ENCODE measurements around the gene DSCAML1.
"Not testable (repeated sequence)": the region's sequence is repeated elsewhere in the genome, so short reads cannot be mapped to it uniquely, and the experiment has no call there.

Gene DSCAML1

GRCh38 chr11:117473481-117474091 is 323.4 kb downstream of the DSCAML1 start:
- DNase-seq (ENCODE audit: low read depth, low spot score), result no peak

GRCh38 chr11:117471776-117472175 is 325.2 kb downstream of the DSCAML1 start:
- no peak for DNase-seq (ENCODE audit: low read depth, low spot score)

DNA sequence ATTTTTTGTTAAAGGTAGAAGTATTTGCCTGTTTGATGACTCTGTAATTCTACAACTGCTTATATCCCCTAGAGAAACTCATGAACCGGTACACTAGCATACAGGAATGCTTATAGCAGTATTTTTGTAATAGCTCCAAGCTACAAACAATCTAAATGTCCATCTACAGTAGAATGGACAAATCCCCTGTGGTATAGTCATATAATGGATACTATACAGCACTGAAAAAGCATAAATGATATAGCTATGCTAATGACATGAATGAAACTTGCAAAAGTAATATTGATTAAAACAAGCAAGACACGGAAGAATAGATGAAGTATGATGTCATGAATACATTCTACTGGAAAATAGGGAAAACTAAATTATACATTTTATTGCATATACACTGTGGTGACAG is 326.4 kb downstream of the DSCAML1 start:
- no peak for DNase-seq (ENCODE audit: low read depth, low spot score)

DNA sequence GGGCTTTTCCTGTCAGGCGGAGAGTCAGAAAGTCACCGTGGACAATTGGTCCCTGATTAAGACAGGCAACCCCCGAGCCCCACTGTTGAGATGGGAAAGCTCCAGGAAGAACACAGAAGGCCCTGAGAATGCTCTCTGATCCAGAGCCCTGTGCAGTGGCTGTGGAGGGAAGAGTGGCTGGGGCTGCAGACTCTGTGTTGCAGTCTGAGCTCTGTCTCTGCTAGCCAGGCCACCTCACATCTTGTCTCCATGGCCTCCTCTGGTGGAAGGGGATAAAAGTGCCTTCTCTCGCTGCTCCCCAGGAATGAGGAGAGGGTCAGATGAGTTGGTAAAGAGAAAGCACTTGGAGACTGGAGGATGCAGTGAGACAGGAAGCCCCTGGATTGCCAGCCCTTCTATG is 328.1 kb downstream of the DSCAML1 start:
- DNase-seq (ENCODE audit: low read depth, low spot score), result peak; percentile 33

- DNase-seq (ENCODE audit: low read depth, low spot score), result no peak
Measured at GRCh38 chr11:117467770-117468169, 329.2 kb downstream of the DSCAML1 start.

GRCh38 chr11:117466966-117467365 is 330.1 kb downstream of the DSCAML1 start:
- no peak for DNase-seq (ENCODE audit: low read depth, low spot score)

- DNase-seq (ENCODE audit: low read depth, low spot score), result no peak
Measured at GRCh38 chr11:117465236-117465997, 331.6 kb downstream of the DSCAML1 start.

DNA sequence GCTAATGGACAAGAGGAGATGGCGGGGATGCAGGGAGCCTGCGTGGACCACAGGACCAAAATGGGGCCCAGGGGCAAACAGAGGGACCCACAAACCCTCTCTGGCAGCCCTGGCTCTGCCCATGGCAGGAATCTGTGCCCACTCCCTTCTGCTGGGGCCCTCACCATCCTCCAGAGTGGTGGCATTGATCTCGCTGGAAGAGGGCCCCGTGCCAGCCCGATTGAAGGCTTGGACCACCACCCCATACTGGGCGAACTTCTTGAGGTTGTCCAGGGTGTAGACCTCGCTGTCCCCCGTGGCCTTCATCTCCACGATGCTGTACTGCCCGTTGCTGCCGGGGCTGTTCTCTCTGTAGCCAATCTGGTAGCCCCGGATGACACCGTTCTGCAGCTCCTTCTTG is 332.2 kb downstream of the DSCAML1 start:
- DNase-seq (ENCODE audit: low read depth, low spot score), result no peak

DNA sequence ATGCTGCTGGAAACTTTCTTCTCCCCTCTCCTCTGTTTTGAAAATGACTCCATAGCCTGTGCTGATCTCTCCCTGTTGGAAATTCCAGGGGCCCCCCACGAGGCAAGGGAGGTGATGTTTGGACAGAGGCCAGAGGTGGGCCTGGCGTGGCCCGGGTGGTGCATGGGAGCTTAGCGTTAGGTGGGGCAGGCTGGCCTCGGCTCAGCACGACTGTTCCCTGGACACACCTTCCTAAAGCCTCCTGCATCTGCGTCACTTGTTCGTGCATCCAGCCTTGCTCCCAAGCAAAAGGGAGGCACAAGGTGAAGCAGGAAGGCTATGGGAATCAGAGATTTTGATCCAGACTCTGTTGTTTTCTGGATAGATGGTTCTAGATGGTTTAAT is 334.2 kb downstream of the DSCAML1 start:
- DNase-seq (ENCODE audit: low read depth, low spot score), result no peak

DNA sequence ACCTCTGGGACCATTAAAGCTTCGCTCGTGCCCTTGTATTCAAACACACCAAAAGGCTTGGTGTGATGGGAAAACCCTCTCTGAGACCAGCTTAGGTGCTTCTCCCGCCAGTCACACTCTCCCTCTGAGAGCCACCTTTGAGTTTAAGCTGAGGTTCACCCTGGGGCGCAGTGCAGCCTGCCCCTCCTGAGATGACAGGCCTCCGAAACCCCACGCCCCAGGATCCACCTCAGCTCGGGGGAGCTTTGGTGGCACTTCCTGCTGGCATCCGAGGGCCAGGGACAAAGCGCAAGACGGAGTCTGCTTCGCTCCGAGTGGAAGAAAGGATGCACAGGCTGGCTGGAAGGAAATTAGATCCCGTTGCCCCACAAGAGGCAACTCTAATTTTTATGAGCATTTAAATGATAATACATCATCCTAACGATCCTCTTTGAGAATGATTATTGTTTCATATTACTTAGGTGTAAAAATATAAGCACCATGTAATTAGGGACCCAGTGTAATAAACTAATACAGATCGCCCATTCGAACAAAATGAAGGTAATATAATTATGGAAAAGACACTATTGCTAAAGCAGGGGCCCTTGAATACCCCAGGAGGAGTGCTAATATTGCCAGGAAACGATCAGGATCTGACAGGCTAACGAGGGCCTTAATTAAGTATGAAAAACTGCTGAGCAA is 334.7 kb downstream of the DSCAML1 start:
- DNase-seq (ENCODE audit: low read depth, low spot score), result no peak

- DNase-seq (ENCODE audit: low read depth, low spot score), result no peak
Measured at GRCh38 chr11:117461396-117462182, 335.4 kb downstream of the DSCAML1 start.

DNA sequence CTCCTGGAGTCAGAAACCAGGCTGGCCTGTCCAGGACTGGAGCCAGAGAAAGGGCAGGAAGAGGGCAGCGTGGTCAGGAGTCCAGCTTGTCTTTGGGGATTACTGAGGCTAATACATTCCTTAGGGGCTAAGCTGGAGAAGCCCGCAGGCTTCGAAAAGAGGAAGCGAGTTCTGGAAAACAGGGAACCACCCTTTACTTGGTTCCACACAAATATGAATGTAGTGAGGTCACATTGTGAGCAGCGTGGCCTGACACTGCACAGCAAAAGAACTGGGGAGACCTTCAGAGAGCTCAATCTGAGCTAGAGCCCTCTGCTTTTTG is 337.1 kb downstream of the DSCAML1 start:
- no peak for DNase-seq (ENCODE audit: low read depth, low spot score)

GRCh38 chr11:117459123-117459978 is 337.7 kb downstream of the DSCAML1 start:
- no peak for DNase-seq (ENCODE audit: low read depth, low spot score)

DNA sequence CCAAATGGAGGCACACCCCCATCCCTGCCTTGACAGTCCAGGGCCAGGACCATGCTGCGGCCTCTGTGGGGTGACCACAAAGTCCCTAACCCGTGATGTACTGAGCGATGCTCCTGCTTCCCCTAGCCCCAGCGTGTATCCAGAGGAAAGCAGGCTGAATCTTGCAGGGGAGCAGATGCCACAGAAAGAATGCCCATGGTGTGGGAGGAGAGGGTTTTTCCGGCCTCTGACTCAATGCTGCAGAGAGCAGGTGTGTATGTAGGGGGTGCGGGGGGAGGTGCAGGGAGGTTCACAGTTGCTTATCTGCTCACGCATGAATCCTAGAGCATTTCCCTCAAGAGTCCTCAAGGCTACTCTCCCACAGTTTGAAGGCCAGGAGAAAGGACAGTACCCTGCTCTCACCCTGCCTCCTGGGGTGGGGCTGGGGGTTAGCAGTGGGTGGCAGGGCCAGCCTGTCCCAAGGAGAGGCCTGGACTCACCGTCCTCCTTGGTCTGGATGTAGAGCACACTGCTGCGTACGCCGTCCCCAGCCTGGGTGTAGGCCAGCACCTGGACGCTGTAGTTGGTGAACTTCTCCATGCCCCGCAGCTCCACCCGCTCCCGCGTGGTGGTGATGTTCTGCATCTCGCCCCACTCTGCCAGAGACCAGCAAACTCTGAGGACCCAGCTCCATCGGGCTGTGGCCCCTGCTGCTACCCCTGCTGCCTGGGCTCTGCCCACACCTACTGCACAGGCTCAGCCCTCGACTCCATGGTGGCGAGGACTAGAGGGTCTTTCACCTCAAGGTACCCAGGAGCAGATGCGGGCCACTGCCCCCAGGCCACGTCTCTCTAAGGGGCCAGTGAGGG is 338.5 kb downstream of the DSCAML1 start:
- no peak for DNase-seq (ENCODE audit: low read depth, low spot score)

GRCh38 chr11:117457835-117458234 is 339.2 kb downstream of the DSCAML1 start:
- no peak for DNase-seq (ENCODE audit: low read depth, low spot score)

GRCh38 chr11:117457031-117457785 is 339.8 kb downstream of the DSCAML1 start:
- no peak for DNase-seq (ENCODE audit: low read depth, low spot score)

- not testable (repeated sequence) for DNase-seq (ENCODE audit: low read depth, low spot score)
Measured at GRCh38 chr11:117456721-117457029, 340.3 kb downstream of the DSCAML1 start.

GRCh38 chr11:117456027-117456720 is 340.8 kb downstream of the DSCAML1 start:
- DNase-seq (ENCODE audit: low read depth, low spot score), result no peak

DNA sequence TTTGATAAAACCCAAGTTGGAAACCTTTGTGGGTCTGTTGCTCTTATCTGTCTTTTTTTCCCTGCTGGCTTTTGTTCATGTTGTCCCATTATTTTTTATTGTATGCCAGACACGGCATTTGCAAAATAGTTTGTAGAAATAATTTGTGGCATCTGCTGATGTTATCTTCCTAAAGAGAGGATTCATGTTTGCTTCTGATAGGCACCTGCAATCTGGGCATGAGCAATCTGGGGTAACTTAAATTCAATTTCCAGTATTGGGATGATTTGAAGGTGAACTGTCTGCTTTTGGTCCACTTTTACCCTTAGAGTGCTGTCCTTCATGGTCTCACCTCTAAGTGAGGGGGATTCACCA is 342.5 kb downstream of the DSCAML1 start:
- no peak for DNase-seq (ENCODE audit: low read depth, low spot score)
